GM23338 (cell line): ENCODE measurements around the gene LSM3. TPM values are rescaled to one million over a fixed set of nuclear protein-coding genes. Genes with fewer than 3 reads are reported as not detected.

Experiments used
- ATAC-seq: fragments of 200-7000 bp; cut with Tn5 transposase; 3 replicates; pipeline ENCODE4 v1.9.1; 2020
- DNase-seq: peaks from one replicate; pipeline ENCODE4 v3.0.0-alpha.2; 2015; ENCODE audit warnings: low spot score
- H2AFZ ChIP-seq: fragments of 200-600 bp; sonication (generic); 2 replicates; pipeline ENCODE4 v1.8.0; 2016; ENCODE audit warnings: antibody characterized with exemption, mild to moderate bottlenecking, moderate library complexity
- H3F3A ChIP-seq: fragments of 200-600 bp; sonication (generic); replicated peaks from 2 replicates; pipeline ENCODE4 v1.8.0; 2017; ENCODE audit warnings: antibody characterized with exemption, mixed run types, low read depth
- H3K27ac ChIP-seq: fragments of 200-600 bp; sonication (generic); 2 replicates; pipeline ENCODE4 v1.6.1; 2016; ENCODE audit warnings: low read depth
- H3K27me3 ChIP-seq: fragments of 200-600 bp; sonication (generic); 2 replicates; pipeline ENCODE4 v1.8.0; 2016; ENCODE audit warnings: mild to moderate bottlenecking, mixed run types, moderate library complexity; ENCODE audit not compliant: insufficient read depth
- H3K36me3 ChIP-seq: fragments of 200-600 bp; sonication (generic); 2 replicates; pipeline ENCODE4 v1.8.0; 2016; ENCODE audit warnings: mild to moderate bottlenecking; ENCODE audit not compliant: insufficient read depth
- H3K4me1 ChIP-seq: fragments of 200-600 bp; sonication (generic); 2 replicates; pipeline ENCODE4 v1.8.0; 2016; ENCODE audit warnings: mild to moderate bottlenecking, moderate library complexity; ENCODE audit not compliant: insufficient read depth
- H3K4me2 ChIP-seq: fragments of 200-600 bp; sonication (generic); 2 replicates; pipeline ENCODE4 v1.7.1; 2017; ENCODE audit warnings: mixed run types
- H3K4me3 ChIP-seq: fragments of 200-600 bp; sonication (generic); 2 replicates; pipeline ENCODE4 v1.6.1; 2016; ENCODE audit warnings: mixed run types
- H3K79me2 ChIP-seq: fragments of 200-600 bp; sonication (generic); replicated peaks from 2 replicates; pipeline ENCODE4 v1.8.0; 2017; ENCODE audit warnings: mild to moderate bottlenecking; ENCODE audit not compliant: insufficient read depth
- H3K9me2 ChIP-seq: fragments of 200-600 bp; sonication (generic); 2 replicates; pipeline ENCODE4 v1.8.0; 2017; ENCODE audit not compliant: insufficient read depth
- H4K20me1 ChIP-seq: fragments of 200-600 bp; sonication (generic); replicated peaks from 2 replicates; pipeline ENCODE4 v1.8.0; 2017; ENCODE audit warnings: mild to moderate bottlenecking; ENCODE audit not compliant: insufficient read depth
- H3K27ac Mint-ChIP-seq: 2 replicates; pipeline ENCODE4 v1.8.0; 2020; ENCODE audit warnings: inconsistent platforms, mild to moderate bottlenecking, moderate library complexity, mixed read lengths
- H3K27me3 Mint-ChIP-seq: 3 replicates; pipeline ENCODE4 v1.8.0; 2022; ENCODE audit warnings: low read depth, mild to moderate bottlenecking, moderate library complexity, mixed read lengths, inconsistent platforms; ENCODE audit not compliant: insufficient read depth, poor library complexity
- H3K36me3 Mint-ChIP-seq: 3 replicates; pipeline ENCODE4 v1.8.0; 2021; ENCODE audit warnings: low read depth, mild to moderate bottlenecking, inconsistent platforms, moderate library complexity, mixed read lengths
- H3K4me1 Mint-ChIP-seq: 3 replicates; pipeline ENCODE4 v1.8.0; 2020; ENCODE audit warnings: mild to moderate bottlenecking, inconsistent platforms, mixed read lengths
- H3K4me3 Mint-ChIP-seq: 3 replicates; pipeline ENCODE4 v1.8.0; 2021; ENCODE audit warnings: moderate library complexity, mild to moderate bottlenecking, inconsistent platforms, mixed read lengths
- H3K9me3 Mint-ChIP-seq: 3 replicates; pipeline ENCODE4 v1.8.0; 2020; ENCODE audit warnings: moderate library complexity, mild to moderate bottlenecking, inconsistent platforms, mixed read lengths
- CREB1 ChIP-seq: fragments of 250-450 bp; sonication (Bioruptor Pico); IDR thresholded peaks from 2 replicates; pipeline ENCODE4 v1.5.0; 2020; ENCODE audit warnings: low read depth, mild to moderate bottlenecking, moderate library complexity
- CTCF ChIP-seq, 2 experiments: fragments of 200-600 bp in 1 of 2; sonication (generic) in 1 of 2; conservative IDR thresholded peaks; 2 replicates each; pipeline versions ENCODE4 v1.5.1 to v1.6.1; 2016 to 2017; ENCODE audit warnings: antibody characterized with exemption in 2 of 2, low read depth in 2 of 2, mild to moderate bottlenecking in 2 of 2, moderate library complexity in 1 of 2
- EZH2 ChIP-seq: fragments of 200-600 bp; sonication (generic); IDR thresholded peaks from one replicate; pipeline ENCODE4 v1.8.0; 2017; ENCODE audit warnings: antibody characterized with exemption, mild to moderate bottlenecking, low read depth; ENCODE audit not compliant: unreplicated experiment
- EZH2phosphoT487 ChIP-seq: fragments of 200-600 bp; sonication (generic); IDR thresholded peaks from one replicate; pipeline ENCODE4 v1.8.1; 2018; ENCODE audit warnings: antibody characterized with exemption; ENCODE audit not compliant: unreplicated experiment
- JUNB ChIP-seq: IDR thresholded peaks from one replicate; pipeline ENCODE4 v1.6.1; 2016; ENCODE audit warnings: antibody characterized with exemption; ENCODE audit not compliant: unreplicated experiment
- NANOG ChIP-seq: IDR thresholded peaks from 2 replicates; pipeline ENCODE4 v1.6.1; 2016; ENCODE audit warnings: antibody characterized with exemption, borderline replicate concordance
- POLR2AphosphoS5 ChIP-seq: IDR thresholded peaks from 2 replicates; pipeline ENCODE4 v1.6.1; 2016; ENCODE audit warnings: antibody characterized with exemption, low read depth
- STAT1 ChIP-seq: IDR thresholded peaks from one replicate; pipeline ENCODE4 v1.6.1; 2016; ENCODE audit warnings: antibody characterized with exemption; ENCODE audit not compliant: unreplicated experiment
- ZNF114 ChIP-seq: fragments of 250-450 bp; sonication (Bioruptor Pico); IDR thresholded peaks from 2 replicates; pipeline ENCODE4 v1.5.0; 2020; ENCODE audit warnings: mild to moderate bottlenecking, moderate library complexity
- ZNF331 ChIP-seq: fragments of 250-450 bp; sonication (Bioruptor Pico); IDR thresholded peaks from 2 replicates; pipeline ENCODE4 v1.5.0; 2020; ENCODE audit warnings: low read depth, mild to moderate bottlenecking, moderate library complexity
- ZNF462 ChIP-seq: fragments of 250-450 bp; sonication (Bioruptor Pico); IDR thresholded peaks from 2 replicates; pipeline ENCODE4 v1.5.0; 2020; ENCODE audit warnings: mild to moderate bottlenecking, moderate library complexity
- polyA plus RNA-seq: library from polyadenylated mRNA; unstranded; fragments of >200 nt; fragmentation: Nextera tagmentation; extraction: Ambion mirVana; gene quantifications from 2 replicates; pipeline ENCODE4 v1.2.1, GENCODE V29; 2016
- total RNA-seq: library from RNA; depleted of rRNA; stranded (reverse); fragments of >200 nt; shearing (Covaris generic); gene quantifications from 2 replicates; pipeline ENCODE4 v1.2.3, GENCODE V29; 2014
- TF ChIP-seq, protein P1 (sequence below): IDR thresholded peaks from one replicate; pipeline ENCODE4 v1.6.1; 2018; ENCODE audit warnings: antibody characterized with exemption; ENCODE audit not compliant: unreplicated experiment
- TF ChIP-seq, protein P2 (sequence below): IDR thresholded peaks from 2 replicates; pipeline ENCODE4 v1.6.1; 2016; ENCODE audit warnings: antibody characterized with exemption

Gene LSM3
- total and polyA plus RNA-seq, 2 experiments from 2014 or later, result 20.1 to 71.5 TPM

DNA sequence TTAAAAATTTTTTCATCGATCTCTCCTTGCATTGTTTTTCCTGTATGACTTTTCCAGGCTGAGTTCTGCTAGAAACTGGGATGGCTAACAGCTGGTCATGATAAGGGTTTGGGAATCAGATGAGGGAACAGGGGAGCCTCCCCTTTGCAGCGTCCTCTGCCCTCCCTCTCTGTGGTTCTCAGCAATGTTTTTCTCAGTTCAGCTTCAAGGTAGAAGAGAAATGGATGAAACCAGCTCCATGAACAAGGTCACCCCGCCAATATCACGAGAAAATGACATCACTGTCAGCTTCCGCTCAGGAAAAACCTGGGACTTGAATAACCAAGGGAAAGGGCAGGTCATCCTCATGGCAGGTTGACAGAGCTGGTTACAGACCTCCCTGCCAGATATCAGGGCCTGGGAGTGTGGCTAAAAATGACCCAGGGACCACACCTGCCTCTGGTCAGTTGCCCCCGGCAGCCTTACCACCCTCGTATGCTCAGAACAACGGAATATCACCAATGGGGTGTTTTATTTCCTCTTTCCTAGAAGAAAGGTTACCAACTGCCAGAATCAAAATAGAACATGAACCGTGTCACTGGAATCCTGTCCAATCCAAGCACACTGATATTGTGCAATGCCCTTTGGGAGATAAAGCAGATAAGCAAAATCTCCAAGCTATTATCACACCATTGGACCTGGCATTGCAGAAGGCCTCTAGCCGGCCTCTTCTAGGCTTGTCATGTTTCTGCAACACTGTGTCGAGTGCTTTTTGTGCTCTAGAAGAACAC is 26.1 kb downstream of the LSM3 start:
- Histone ChIP-seq H3K79me2 (no peaks in the 10 kb centered on the region), H3K4me2 (no peak overlapping the region), H3F3A (no peaks in the 10 kb centered on the region), H2AFZ (no peak overlapping the region), H3K9me2 (no peaks in the 10 kb centered on the region), H3K27ac (no peak overlapping the region), H3K4me3 (no peak overlapping the region), H3K27me3 (no peaks in the 10 kb centered on the region), H3K4me1 (no peaks in the 10 kb centered on the region), H3K36me3 (no peaks in the 10 kb centered on the region), H4K20me1 (no peaks in the 10 kb centered on the region)
- H3K36me3 Mint-ChIP-seq, result no peaks in the 10 kb centered on the region
- DNase-seq (no peak), ATAC-seq (no peak)
- H3K4me3 Mint-ChIP-seq, result no peak overlapping the region
- H3K4me1 Mint-ChIP-seq, result peaks cover 2% of the 10 kb centered on the region; the same call in 1 of the 3 replicates
- H3K27ac Mint-ChIP-seq, result no peak overlapping the region
- TF ChIP-seq POLR2AphosphoS5, result no peak
- TF ChIP-seq, protein P1, sequence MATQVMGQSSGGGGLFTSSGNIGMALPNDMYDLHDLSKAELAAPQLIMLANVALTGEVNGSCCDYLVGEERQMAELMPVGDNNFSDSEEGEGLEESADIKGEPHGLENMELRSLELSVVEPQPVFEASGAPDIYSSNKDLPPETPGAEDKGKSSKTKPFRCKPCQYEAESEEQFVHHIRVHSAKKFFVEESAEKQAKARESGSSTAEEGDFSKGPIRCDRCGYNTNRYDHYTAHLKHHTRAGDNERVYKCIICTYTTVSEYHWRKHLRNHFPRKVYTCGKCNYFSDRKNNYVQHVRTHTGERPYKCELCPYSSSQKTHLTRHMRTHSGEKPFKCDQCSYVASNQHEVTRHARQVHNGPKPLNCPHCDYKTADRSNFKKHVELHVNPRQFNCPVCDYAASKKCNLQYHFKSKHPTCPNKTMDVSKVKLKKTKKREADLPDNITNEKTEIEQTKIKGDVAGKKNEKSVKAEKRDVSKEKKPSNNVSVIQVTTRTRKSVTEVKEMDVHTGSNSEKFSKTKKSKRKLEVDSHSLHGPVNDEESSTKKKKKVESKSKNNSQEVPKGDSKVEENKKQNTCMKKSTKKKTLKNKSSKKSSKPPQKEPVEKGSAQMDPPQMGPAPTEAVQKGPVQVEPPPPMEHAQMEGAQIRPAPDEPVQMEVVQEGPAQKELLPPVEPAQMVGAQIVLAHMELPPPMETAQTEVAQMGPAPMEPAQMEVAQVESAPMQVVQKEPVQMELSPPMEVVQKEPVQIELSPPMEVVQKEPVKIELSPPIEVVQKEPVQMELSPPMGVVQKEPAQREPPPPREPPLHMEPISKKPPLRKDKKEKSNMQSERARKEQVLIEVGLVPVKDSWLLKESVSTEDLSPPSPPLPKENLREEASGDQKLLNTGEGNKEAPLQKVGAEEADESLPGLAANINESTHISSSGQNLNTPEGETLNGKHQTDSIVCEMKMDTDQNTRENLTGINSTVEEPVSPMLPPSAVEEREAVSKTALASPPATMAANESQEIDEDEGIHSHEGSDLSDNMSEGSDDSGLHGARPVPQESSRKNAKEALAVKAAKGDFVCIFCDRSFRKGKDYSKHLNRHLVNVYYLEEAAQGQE, result no peak
- TF ChIP-seq EZH2, result no peak
- TF ChIP-seq CTCF (conservative IDR thresholded peaks at IDR 0.05; ENCODE audit: low read depth in 2 of 2), result no peak
- no peak for TF ChIP-seq JUNB
- TF ChIP-seq NANOG, result no peak
- TF ChIP-seq, protein P2, sequence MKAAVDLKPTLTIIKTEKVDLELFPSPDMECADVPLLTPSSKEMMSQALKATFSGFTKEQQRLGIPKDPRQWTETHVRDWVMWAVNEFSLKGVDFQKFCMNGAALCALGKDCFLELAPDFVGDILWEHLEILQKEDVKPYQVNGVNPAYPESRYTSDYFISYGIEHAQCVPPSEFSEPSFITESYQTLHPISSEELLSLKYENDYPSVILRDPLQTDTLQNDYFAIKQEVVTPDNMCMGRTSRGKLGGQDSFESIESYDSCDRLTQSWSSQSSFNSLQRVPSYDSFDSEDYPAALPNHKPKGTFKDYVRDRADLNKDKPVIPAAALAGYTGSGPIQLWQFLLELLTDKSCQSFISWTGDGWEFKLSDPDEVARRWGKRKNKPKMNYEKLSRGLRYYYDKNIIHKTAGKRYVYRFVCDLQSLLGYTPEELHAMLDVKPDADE, result no peak
- TF ChIP-seq ZNF114 (CRISPR knock-in tag), result no peak
- no peak for TF ChIP-seq ZNF331 (CRISPR knock-in tag)
- TF ChIP-seq ZNF462 (CRISPR knock-in tag), result no peak
- TF ChIP-seq CREB1, result no peak
- TF ChIP-seq EZH2phosphoT487, result no peak
- TF ChIP-seq STAT1, result no peak
- H3K27me3 Mint-ChIP-seq, result peaks cover 4% of the 10 kb centered on the region
- no peaks in the 10 kb centered on the region for H3K9me3 Mint-ChIP-seq
